Limb (tissue), 2 donors: Measurements from ENCODE around the gene PPFIA3.
"Not testable (repeated sequence)": the region's sequence is repeated elsewhere in the genome, so short reads cannot be mapped to it uniquely, and the experiment has no call there.

ENCODE experiments used
- DNase-seq, 2 donors: peaks; one replicate each; pipeline ENCODE4 v3.0.0-alpha.2; 2016; ENCODE audit errors: extremely low spot score in 2 of 2

PPFIA3 gene

DNA sequence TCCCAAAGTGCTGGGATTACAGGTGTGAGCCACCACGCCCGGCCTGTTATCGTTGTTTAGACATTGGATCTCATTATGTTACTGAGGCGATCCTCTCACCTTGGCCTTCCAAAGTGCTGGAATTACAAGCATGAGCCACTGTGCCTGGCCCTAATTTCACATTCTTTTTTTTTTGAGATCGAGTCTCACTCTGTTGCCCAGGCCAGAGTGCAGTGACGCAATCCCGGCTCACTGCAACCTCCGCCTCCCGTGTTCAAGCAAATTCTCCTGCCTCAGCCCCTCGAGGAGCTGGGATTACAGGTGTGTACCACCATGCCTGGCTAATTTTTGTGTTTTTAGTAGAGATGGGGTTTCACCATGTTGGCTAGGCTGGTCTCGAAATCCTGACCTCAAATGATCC, 3.9 kb downstream of the PPFIA3 start:
- not testable (repeated sequence) for DNase-seq

DNA sequence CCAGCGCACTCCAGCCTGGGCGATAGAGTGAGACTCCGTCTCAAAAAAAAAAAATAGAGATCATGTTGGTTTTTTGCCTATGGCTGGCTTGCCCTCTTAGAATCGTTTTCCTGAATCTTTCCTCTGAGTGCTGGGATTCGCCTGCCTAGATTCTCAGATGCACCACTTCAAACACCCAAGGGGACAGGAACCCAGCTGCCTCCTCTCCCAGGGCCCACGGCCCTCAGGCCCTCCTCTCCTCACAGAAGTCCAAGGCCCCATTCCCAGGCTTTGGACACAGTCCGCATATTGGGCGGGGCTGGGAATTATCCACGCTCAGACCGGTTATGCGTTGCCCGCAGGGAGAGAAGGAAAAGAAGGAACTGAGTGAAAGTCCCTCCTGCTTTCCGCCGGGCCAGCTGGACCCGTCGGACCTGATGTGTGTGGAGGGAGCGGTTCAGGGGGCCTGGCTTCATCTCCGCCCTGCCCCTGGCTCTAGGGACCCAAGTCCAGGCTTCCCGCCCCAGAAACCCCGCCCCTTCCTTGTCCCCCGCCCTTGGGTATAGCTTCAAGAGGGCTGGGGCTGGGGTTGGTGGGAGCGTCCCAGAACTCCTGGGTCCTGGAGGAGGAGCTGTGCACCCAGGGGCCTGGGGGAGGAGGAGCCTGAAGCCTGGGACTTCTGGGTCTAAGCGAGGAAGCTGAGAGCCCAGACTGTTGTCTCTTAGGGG, 5.8 kb downstream of the PPFIA3 start:
- DNase-seq: no peak

DNA sequence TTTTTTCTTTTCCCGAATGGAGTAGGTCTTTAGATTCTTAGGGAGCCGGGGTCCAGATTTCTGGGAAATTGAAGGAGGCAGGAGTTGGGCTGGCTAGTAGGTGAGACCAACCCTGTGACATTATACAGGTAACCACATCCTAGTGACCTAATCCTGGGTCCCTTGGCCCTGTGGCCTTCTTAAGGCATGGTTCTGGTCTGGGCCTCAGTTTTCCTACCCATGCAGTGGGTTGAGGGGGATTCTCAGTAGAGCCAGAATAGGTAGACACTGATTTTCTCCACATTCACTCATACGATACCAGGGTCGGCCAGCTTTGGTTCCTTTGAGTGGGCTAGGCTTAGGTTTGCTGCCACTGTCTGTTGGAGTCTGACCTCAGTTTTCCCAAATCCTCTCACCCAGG, 7.2 kb downstream of the PPFIA3 start:
- no peak for DNase-seq

DNA sequence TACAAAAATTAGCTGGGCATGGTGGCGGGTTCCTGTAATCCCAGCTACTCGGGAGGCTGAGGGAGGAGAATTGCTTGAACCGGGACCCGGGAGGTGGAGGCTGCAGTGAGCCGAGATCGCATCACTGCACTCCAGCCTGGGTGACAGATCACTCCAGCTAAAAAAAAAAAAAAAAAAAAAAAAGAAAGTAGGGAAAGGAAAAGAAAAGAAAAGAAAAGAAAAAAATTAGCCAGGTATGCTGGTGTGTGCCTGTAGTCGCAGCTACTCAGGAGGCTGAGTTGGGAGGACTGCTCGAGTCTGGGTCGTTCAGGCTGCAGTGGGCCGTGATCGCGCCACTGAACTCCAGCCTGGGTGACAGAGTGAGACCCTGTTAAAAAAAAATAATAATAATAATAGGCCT, 7.9 kb downstream of the PPFIA3 start:
- not testable (repeated sequence) for DNase-seq

DNA sequence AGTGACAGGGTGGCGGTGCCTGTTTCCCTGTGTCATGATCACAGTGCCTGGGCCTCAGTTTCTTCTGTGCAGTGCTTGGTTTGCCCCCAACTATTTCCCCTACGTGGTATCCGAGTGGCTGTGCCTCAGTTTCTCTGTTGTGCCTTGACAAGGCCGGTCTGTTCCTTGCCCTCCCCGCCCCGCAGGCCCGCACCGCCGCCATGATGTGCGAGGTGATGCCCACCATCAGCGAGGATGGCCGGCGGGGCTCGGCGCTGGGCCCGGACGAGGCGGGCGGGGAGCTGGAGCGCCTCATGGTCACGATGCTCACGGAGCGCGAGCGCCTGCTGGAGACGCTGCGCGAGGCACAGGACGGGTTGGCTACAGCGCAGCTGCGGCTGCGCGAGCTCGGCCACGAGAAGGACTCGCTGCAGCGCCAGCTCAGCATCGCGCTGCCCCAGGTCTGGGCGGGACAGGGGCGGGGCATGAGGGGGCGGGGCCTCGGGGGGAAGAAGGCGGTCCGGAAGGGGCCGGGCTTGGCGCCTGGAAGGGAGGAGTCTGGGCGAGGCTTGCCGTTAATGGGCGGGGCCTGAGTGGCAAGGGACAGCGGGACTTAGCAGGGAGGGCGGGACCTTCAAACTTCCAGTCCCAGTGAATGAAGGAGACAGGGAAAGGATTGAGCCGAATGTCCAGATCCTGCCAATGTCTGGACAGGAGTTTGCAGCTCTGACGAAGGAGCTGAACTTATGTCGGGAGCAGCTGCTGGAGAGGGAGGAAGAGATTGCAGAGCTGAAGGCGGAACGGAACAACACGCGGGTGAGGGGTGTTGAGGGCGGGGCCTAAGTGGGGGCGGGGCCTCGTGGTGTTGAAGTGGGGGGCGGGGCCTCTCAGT, 8.6 kb downstream of the PPFIA3 start:
- DNase-seq: peak; percentile 97 to 99

DNA sequence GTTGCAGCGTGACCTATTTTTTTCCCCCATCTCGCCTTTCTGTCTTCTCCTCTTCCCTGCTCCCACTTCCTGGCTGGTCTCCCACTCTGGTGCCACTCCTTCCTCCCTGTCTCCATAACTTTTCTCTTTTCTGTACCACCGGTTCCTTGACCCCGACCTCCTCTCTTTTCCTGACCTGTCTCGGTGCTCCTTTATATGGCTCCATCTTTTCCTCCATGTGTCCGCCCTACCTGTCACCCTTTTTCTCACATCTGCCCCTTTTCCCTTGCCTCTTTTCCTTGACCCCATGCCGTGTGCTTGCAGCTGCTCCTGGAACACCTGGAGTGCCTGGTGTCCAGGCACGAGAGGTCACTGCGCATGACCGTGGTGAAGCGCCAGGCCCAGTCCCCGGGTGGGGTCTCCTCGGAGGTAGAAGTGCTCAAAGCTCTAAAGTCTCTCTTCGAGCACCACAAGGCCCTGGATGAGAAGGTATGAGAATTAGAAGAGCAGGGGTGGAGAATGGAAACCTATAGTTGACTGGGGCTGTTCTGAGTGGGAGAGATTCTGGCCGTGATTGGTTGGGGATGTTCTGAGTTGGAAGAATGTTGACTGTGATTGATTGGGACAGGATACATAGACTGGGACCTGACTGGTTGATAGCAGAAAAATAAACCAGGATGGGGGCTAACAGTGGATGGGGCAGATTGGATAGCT, 9.3 kb downstream of the PPFIA3 start:
- no peak for DNase-seq

DNA sequence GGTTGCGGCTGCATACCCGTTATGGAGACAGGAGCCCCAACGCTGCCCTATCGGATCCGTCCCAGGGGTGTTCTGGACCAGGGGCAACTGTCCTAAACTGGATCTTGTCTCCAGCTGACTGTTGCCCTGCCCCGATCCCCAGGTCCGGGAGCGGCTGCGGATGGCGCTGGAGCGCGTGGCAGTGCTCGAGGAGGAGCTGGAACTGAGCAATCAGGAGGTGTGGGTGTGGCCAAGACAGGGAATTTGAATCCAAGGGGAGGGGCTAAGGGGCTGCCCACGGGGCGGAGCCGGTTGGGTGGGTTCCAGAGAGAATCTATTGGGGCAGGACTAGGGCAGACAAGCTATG, 9.9 kb downstream of the PPFIA3 start:
- no peak for DNase-seq

DNA sequence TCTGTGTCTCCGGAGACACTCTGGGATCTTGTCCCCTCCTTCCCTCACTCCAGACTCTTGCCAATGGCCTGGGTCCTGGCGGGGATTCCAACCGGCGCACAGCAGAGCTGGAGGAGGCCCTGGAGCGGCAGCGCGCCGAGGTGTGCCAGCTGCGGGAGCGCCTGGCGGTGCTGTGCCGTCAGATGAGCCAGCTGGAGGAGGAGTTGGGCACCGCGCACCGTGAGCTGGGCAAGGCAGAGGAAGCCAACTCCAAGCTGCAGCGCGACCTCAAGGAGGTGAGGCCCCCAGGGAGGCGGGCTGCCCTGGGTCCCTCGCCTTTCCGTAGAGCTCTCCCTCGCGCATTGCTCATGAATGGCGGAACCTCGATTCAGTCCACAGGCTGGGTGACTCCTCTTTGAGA, 11.0 kb downstream of the PPFIA3 start:
- no peak for DNase-seq

DNA sequence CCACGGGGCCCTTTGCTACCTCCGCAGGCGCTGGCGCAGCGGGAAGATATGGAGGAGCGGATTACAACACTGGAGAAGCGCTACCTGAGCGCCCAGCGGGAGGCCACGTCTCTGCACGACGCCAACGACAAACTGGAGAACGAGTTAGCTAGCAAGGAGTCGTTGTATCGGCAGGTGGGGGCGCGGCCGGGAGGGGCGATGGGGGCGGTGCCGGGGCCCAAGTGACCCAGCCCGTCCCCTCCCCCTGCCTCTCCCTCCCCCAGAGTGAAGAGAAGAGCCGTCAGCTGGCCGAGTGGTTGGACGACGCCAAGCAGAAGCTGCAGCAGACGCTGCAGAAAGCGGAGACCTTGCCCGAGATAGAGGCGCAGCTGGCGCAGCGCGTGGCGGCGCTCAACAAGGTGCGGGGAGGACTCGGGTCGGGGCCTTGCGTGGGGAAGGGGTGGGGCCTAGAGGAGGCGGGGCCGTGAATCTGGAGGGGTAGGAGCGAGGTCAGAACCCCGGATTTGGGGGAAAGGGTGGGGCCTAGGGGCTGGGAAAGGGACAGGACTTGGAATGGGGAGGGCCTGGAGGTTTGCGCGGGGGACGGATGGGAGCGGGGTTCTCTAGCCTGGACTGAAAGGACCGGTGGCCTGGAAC, 13.7 kb downstream of the PPFIA3 start:
- DNase-seq: peak in 1 of 2 donors; percentile 61

DNA sequence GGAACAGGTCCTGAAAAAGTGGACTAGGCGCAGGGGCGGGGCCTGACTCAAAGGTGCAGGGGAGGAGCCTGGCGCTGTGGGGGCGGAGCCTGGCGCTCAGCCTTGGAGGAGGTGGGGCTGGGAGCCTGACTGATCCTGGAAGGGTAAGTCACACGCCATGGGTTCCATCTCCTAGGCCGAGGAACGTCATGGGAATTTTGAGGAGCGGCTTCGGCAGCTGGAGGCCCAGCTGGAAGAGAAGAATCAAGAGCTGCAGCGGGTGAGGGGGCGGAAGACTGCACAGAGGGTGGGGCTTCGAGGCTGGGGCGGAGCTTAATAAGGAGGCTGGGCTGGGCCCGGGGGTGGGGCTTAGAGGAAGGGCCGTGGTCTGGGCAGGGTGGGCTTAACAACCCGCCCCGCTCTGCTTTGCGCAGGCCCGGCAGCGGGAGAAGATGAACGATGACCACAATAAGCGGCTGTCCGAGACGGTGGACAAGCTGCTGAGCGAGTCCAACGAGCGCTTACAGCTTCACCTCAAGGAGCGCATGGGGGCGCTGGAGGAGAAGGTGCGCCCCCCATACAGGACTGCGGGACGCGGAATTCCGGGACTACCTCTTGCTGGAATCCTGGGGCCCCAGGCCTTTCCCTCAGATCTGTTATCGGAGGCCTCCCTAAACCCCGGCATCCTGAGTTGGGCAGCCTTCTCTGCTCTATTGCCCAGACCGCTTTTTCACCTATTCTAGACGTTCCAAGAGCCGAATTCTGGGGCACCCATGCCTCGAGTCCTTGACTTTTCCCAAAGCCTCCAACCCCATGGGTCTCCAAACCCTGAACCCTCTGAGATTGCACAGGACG, 14.5 kb downstream of the PPFIA3 start:
- DNase-seq: peak; percentile 75 to 85

DNA sequence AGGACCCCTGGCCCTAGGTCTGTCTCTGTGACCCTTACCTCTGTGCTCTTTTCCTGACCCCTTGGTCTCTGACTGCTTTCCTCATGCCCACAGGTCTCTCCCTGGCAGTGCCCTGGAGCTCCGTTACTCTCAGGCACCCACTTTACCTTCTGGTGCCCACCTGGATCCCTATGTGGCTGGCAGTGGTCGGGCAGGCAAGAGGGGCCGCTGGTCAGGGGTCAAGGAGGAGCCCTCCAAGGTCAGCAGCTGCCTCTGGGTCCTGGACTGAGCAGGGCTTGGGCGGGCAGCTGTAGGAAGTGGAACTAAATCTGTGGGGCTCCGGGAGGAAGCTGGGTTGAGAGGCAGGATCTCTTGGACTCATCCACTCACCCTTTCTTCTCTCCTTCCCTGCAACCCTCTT, 16.3 kb downstream of the PPFIA3 start:
- no peak for DNase-seq

DNA sequence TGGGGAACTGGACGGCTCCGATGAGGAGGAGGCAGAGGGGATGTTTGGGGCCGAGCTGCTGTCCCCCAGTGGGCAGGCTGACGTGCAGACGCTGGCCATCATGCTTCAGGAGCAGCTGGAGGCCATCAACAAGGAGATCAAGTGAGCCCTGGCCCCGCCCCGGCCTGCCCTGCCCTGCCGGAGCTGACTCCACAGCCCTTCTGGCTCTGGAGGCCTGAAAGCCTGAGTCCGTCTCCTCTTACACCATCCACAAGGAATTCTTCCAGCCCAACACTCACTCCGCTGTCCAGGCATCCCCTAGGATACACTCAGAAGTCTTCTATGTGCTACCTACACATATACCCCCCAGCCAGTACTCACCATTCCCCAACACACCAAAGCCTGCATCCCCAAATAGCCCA, 17.4 kb downstream of the PPFIA3 start:
- no peak for DNase-seq

DNA sequence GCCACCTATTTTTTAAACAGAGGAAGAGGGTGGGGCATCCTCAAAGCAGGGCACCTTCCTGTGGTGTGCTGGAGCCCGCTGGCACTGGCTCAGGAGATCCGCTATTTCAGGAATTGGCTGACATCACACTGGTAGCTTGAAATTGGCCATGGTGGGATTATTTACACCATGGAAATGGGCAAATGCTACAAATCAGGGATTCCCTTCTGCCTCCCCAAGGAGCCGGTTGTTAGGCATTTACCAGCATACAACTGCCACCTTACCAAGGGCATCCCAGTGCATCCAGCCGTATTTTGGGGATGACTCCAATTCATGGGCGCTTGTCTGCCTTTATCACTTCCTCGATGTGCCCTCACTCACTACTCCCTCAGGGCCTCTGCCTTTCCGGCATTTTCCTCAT, 21.6 kb downstream of the PPFIA3 start:
- no peak for DNase-seq

DNA sequence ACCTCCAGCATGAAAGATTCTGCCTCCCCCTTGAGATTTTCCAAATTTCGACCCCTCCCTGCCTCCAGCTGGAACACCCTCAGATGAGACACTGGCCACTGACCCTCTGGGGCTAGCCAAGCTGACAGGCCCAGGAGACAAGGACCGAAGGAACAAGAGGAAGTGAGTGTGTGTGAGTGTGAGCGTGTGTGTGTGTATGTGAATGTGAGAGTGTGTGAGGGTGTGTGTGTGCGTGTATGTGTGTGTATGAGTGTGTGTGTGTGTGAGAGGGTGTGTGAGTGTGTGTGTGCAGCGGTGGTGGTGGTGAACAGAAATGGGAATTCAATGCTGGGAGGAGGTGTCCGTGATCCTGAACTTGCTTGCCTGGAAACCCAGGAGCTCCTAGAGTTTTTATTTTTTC, 22.0 kb downstream of the PPFIA3 start:
- no peak for DNase-seq

DNA sequence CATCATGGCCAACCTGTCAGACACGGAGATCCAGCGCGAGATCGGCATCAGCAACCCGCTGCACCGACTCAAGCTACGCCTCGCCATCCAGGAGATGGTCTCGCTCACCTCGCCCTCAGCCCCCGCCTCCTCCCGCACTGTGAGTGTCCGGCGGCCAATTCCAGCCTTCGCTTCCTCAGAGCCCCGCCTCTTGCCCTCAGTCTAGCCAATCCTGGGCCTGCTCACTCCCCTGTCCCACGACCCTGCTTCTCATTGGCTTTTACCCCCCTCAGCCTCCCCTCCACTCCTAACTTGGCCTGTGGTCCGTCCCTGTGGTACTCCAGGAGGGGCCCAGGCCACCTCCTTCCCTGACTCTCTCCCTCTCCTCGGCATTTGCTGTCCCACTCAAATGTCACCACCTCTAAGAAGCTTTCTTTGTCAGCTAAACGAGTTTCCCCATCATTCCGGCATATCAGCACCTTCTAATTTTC, 23.6 kb downstream of the PPFIA3 start:
- peak; percentile 92 to 94 for DNase-seq

DNA sequence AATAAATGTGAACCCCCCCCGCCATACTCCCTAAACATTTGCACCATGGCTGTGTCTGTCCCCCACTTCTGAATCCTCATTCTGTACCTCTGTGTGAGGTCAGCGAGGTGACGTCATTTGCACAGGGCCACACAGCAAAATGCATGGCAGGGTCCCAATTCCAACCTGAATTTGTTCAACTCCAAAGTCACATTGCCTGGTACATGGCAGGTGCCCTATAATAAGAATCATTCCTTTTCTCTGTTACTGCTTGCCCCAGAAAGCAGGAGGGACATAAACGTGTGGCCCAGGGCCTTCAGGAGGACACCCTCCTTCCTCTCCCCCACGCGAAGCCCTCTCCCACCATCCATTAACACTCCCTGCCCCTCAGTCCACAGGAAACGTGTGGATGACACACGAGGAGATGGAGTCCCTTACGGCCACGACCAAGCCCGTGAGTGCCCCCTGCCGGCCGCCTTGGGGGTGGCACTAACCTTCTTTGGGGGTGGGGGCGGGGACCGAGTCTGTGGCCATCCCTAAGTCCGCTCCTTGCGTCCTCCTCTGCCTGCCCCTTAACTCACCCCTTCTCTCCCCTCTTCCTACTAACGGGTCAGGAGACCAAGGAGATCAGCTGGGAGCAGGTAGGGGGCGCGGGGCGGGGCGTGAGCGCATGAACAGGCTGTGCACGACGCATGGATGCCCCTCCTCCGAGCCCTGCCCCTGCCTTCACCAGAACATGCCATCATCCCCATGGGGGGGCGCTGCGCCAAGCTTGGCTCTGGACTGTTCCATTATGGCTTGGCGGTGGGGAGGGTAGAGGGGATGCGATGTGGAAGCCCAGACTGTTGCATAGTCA, 26.4 kb downstream of the PPFIA3 start:
- peak in 1 of 2 donors; percentile 87 for DNase-seq

DNA sequence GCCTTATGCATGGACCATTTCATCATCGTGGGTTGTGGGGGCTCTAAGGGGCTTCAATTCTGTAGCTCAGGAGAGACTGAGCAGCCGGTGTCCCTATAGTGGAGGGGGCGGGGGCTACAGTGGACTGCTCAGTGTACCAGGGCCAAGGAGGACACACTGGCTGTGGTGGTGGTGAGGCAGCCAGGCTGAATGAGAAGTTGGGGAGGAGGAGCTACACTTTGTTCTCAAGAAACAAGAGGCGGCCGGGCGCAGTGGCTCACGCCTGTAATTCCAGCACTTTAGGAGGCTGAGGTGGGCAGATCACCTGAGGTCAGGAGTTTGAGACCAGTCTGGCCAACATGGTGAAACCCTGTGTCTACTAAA, 27.0 kb downstream of the PPFIA3 start:
- DNase-seq: not testable (repeated sequence)

DNA sequence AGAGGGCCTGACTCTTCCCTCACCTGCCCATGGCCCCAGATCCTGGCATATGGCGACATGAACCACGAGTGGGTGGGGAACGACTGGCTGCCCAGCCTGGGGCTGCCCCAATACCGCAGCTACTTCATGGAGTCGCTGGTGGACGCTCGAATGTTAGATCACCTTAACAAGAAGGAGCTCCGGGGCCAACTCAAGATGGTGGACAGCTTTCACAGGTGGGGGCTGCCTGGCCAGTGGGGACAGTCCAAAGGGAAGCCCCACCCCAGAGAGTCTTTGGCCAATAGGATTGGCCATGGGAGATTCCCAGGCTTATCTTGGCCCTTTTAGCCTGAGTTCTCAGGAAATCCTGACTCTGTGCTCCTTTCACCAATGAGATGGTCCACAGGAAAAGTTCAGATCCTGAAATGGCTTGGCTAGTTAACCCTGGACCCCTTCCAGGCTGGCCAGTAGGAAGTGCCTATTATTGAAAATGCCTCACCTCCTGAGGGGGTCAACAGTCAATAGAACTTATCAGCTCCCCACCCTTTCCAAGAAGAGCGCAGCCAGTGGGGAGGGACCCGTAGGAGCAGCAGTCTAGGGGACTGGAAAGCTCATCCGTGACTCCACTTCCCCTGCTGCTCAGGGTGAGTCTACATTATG, 28.8 kb downstream of the PPFIA3 start:
- DNase-seq: no peak
